Panc1 (cell line): ENCODE results near the gene LRP3. TPM values are rescaled to one million over a fixed set of nuclear protein-coding genes. Genes with fewer than 3 reads are reported as not detected.

ENCODE experiments used
- ATAC-seq: fragments of 200-7000 bp; cut with Tn5 transposase; 2 replicates; pipeline ENCODE4 v1.9.1; 2020; ENCODE audit warnings: mild to moderate bottlenecking, moderate library complexity
- BruUV-seq: library from RNA; stranded (reverse); fragments of 400-500 nt; replicated peaks from 2 replicates; lab custom pipeline; 2021; lab: Mats Ljungman, UMichigan
- CTCF ChIA-PET: fragments of 300-600 bp; sonication (Branson Sonifier 250); formaldehyde crosslinking; loops from one replicate; lab custom pipeline; 2022; ENCODE audit warnings: antibody characterized with exemption; lab: Charles Lee
- POLR2A ChIA-PET: fragments of 300-600 bp; sonication (Branson Sonifier 250); formaldehyde crosslinking; loops from one replicate; lab custom pipeline; 2022; ENCODE audit warnings: antibody characterized with exemption; lab: Charles Lee
- DNase-seq: peaks from one replicate; pipeline ENCODE4 v3.0.0-alpha.2; 2010; ENCODE audit warnings: low read depth, low spot score
- H3K27ac ChIP-seq: 2 replicates; pipeline ENCODE4 v1.5.1; 2011; ENCODE audit warnings: mild to moderate bottlenecking, low read length, inconsistent platforms
- H3K27me3 ChIP-seq: fragments of 200-500 bp; sonication (Bioruptor generic); 2 replicates; pipeline ENCODE4 v1.6.0; 2014; ENCODE audit warnings: low read length, inconsistent platforms; ENCODE audit not compliant: control insufficient read depth, insufficient read depth
- H3K36me3 ChIP-seq: fragments of 200-500 bp; sonication (Bioruptor generic); 2 replicates; pipeline ENCODE4 v1.5.1; 2014; ENCODE audit warnings: inconsistent platforms, mild to moderate bottlenecking, low read length, moderate library complexity; ENCODE audit not compliant: control insufficient read depth, insufficient read depth
- H3K4me1 ChIP-seq: 2 replicates; pipeline ENCODE4 v1.5.1; 2011; ENCODE audit warnings: inconsistent platforms, mild to moderate bottlenecking, low read length, moderate library complexity; ENCODE audit not compliant: control insufficient read depth, insufficient read depth
- H3K4me3 ChIP-seq, 2 experiments: 2 replicates each; pipeline ENCODE4 v1.5.1; 2011 to 2012; ENCODE audit warnings: low read depth in 2 of 2, low read length in 2 of 2, mild to moderate bottlenecking in 2 of 2, inconsistent platforms in 1 of 2, moderate library complexity in 1 of 2
- H3K9me3 ChIP-seq: fragments of 200-500 bp; sonication (Bioruptor generic); 2 replicates; pipeline ENCODE4 v1.5.1; 2014; ENCODE audit warnings: low read depth, mild to moderate bottlenecking, inconsistent platforms, low read length, moderate library complexity; ENCODE audit not compliant: control insufficient read depth, insufficient read depth
- CTCF ChIP-seq: fragments of 450-650 bp; IDR thresholded peaks from 2 replicates; pipeline ENCODE4 v1.5.1; 2017; ENCODE audit warnings: mild to moderate bottlenecking
- POLR2AphosphoS5 ChIP-seq: IDR thresholded peaks from 2 replicates; pipeline ENCODE4 v1.6.1; 2012; ENCODE audit warnings: mild to moderate bottlenecking, low read depth, low read length, moderate library complexity
- REST ChIP-seq, 2 experiments: IDR thresholded peaks; 2 replicates each; pipeline ENCODE4 v1.6.1; 2011 to 2012; ENCODE audit warnings: low read depth in 2 of 2, control low read depth in 1 of 2, low read length in 1 of 2, mild to moderate bottlenecking in 1 of 2, moderate library complexity in 1 of 2; ENCODE audit not compliant: insufficient read depth in 1 of 2
- SIN3A ChIP-seq: IDR thresholded peaks from 2 replicates; pipeline ENCODE4 v1.6.1; 2012; ENCODE audit warnings: low read depth, mild to moderate bottlenecking, low read length, moderate library complexity, borderline replicate concordance; ENCODE audit not compliant: insufficient read depth
- TCF7L2 ChIP-seq: IDR thresholded peaks from 2 replicates; pipeline ENCODE4 v1.6.1; 2011; ENCODE audit warnings: mild to moderate bottlenecking, low read depth, low read length, inconsistent platforms
- in situ Hi-C: cut with HindIII; loops from 2 replicates; pipeline ENCODE4 v1.10.0; 2016; ENCODE audit warnings: low sequenced_read_pairs, low pct_unique_long_range_greater_than_20kb
- intact Hi-C: fragments of 100-400 bp; cut with micrococcal nuclease; formaldehyde crosslinking; loops from one replicate; pipeline ENCODE4 v1.10.0; 2022; ENCODE audit not compliant: unreplicated experiment
- total RNA-seq: library from RNA; stranded (reverse); gene quantifications from one replicate; pipeline ENCODE4 v1.2.1, GENCODE V29; 2021; ENCODE audit not compliant: unreplicated experiment

The LRP3 gene
- total RNA-seq, 1 experiment from 2014 or later: 28.6 TPM

- in situ Hi-C loops (no loop called here), intact Hi-C loops (loop anchor here (5.0 kb wide), 1 partner anchor 155 kb away; no protein-coding TSS in a partner anchor)
- ATAC-seq (no peak), DNase-seq (no peak)
- ChIA-PET CTCF (interaction anchor here (0.6 to 1.3 kb wide), 3 partner anchors 112 to 558 kb away, joined by 4 to 5 read pairs (median 4); no protein-coding TSS in a partner anchor), POLR2A (no interaction called here)
- Histone ChIP-seq H3K36me3 (no peaks in the 10 kb centered on the region), H3K4me1 (peaks cover 4% of the 10 kb centered on the region; the same call in 1 of the 2 replicates), H3K9me3 (no peaks in the 10 kb centered on the region), H3K27ac (no peak overlapping the region), H3K4me3 (no peak overlapping the region), H3K27me3 (no peaks in the 10 kb centered on the region)
- TF ChIP-seq CTCF: no peak
- no peak for TF ChIP-seq POLR2AphosphoS5
- BruUV-seq: no TSS peak
Observed at GRCh38 chr19:33236696-33237390, 42.7 kb downstream of the LRP3 start.

GRCh38 chr19:33238481-33239149 lies 44.5 kb downstream of the LRP3 start:
- H3K4me1 ChIP-seq: peaks cover 4% of the 10 kb centered on the region; the same call in 1 of the 2 replicates
- in situ Hi-C loops: no loop called here
- ChIA-PET CTCF (interaction anchor here (0.5 to 0.6 kb wide), 2 partner anchors 84 to 106 kb away, joined by 5 to 8 read pairs; no protein-coding TSS in a partner anchor), POLR2A (no interaction called here)
- no peaks in the 10 kb centered on the region for H3K36me3 ChIP-seq
- DNase-seq (no peak), ATAC-seq (no peak)
- no peaks in the 10 kb centered on the region for H3K9me3 ChIP-seq
- H3K27ac ChIP-seq: no peak overlapping the region
- no peaks in the 10 kb centered on the region for H3K27me3 ChIP-seq
- H3K4me3 ChIP-seq: no peak overlapping the region
- no peak for TF ChIP-seq SIN3A
- intact Hi-C loops: loop anchor here (5.0 kb wide), 1 partner anchor 154 kb away; no protein-coding TSS in a partner anchor
- no TSS peak for BruUV-seq

GRCh38 chr19:33239223-33239975 lies 45.3 kb downstream of the LRP3 start:
- intact Hi-C loops: loop anchor here (5.0 kb wide), 1 partner anchor 153 kb away; no protein-coding TSS in a partner anchor
- no TSS peak for BruUV-seq
- ChIA-PET POLR2A (interaction anchor here (0.6 kb wide), 2 partner anchors 21 to 529 kb away, joined by 5 read pairs; no protein-coding TSS in a partner anchor), CTCF (interaction anchor here (0.6 to 1.0 kb wide), 3 partner anchors 17 to 142 kb away, joined by 3 to 4 read pairs (median 3); no protein-coding TSS in a partner anchor)
- H3K9me3 ChIP-seq: no peaks in the 10 kb centered on the region
- in situ Hi-C loops: no loop called here
- no peaks in the 10 kb centered on the region for H3K36me3 ChIP-seq
- ATAC-seq (no peak), DNase-seq (no peak)
- H3K4me1 ChIP-seq: peaks cover 4% of the 10 kb centered on the region; the same call in 1 of the 2 replicates
- no peak overlapping the region for H3K4me3 ChIP-seq
- no peak overlapping the region for H3K27ac ChIP-seq
- no peak for TF ChIP-seq SIN3A
- TF ChIP-seq CTCF: no peak
- no peak for TF ChIP-seq REST (IDR thresholded peaks at IDR 0.05; ENCODE audit: insufficient read depth in 1 of 2, low read depth in 2 of 2, low read length in 1 of 2)
- TF ChIP-seq POLR2AphosphoS5: no peak
- TF ChIP-seq TCF7L2: no peak
- H3K27me3 ChIP-seq: no peaks in the 10 kb centered on the region
